PC-9 (cell line): ENCODE measurements around the gene NUP62. TPM values are rescaled to one million over a fixed set of nuclear protein-coding genes. Genes with fewer than 3 reads are reported as not detected.

Experiments
- BruUV-seq: library from RNA; stranded (reverse); fragments of 400-500 nt; replicated peaks from 2 replicates; lab custom pipeline; 2021; lab: Mats Ljungman, UMichigan
- CTCF ChIA-PET: fragments of 300-600 bp; sonication (Branson Sonifier 250); formaldehyde crosslinking; loops from one replicate; lab custom pipeline; 2022; ENCODE audit warnings: antibody characterized with exemption; lab: Charles Lee
- POLR2A ChIA-PET: fragments of 300-600 bp; sonication (Branson Sonifier 250); formaldehyde crosslinking; loops from one replicate; lab custom pipeline; 2022; ENCODE audit warnings: antibody characterized with exemption; ENCODE audit not compliant: unreplicated experiment; lab: Charles Lee
- DNase-seq, 2 experiments: peaks; one replicate each; pipeline versions ENCODE4 v3.0.0 to v3.0.0-alpha.2; 2015 to 2022; ENCODE audit warnings: mixed read lengths in 1 of 2
- H2AFZ ChIP-seq: fragments of 200-600 bp; sonication (generic); 2 replicates; pipeline ENCODE4 v1.8.1; 2017; ENCODE audit warnings: antibody characterized with exemption
- H3F3A ChIP-seq: fragments of 200-600 bp; sonication (generic); 2 replicates; pipeline ENCODE4 v1.8.1; 2017; ENCODE audit warnings: antibody characterized with exemption, mild to moderate bottlenecking, low read depth; ENCODE audit not compliant: insufficient read depth
- H3K27ac ChIP-seq: fragments of 200-600 bp; sonication (generic); 2 replicates; pipeline ENCODE4 v1.6.1; 2016; ENCODE audit warnings: mixed run types
- H3K27me3 ChIP-seq: fragments of 200-600 bp; sonication (generic); 2 replicates; pipeline ENCODE4 v1.6.1; 2016; ENCODE audit warnings: low read depth, mixed run types; ENCODE audit not compliant: insufficient read depth
- H3K36me3 ChIP-seq: fragments of 200-600 bp; sonication (generic); 2 replicates; pipeline ENCODE4 v1.6.1; 2016; ENCODE audit warnings: low read depth, mixed run types
- H3K4me1 ChIP-seq: fragments of 200-600 bp; sonication (generic); replicated peaks from 2 replicates; pipeline ENCODE4 v1.6.1; 2016; ENCODE audit warnings: mixed run types; ENCODE audit not compliant: insufficient read depth
- H3K4me2 ChIP-seq: fragments of 200-600 bp; sonication (generic); 2 replicates; pipeline ENCODE4 v1.6.1; 2017; ENCODE audit warnings: mixed run types
- H3K4me3 ChIP-seq: fragments of 200-600 bp; sonication (generic); 2 replicates; pipeline ENCODE4 v1.6.1; 2016; ENCODE audit warnings: mixed run types
- H3K79me2 ChIP-seq: fragments of 200-600 bp; sonication (generic); 2 replicates; pipeline ENCODE4 v1.6.1; 2017; ENCODE audit warnings: low read depth, mixed run types
- H3K9me2 ChIP-seq: fragments of 200-600 bp; sonication (generic); 2 replicates; pipeline ENCODE4 v1.8.1; 2017; ENCODE audit warnings: mild to moderate bottlenecking; ENCODE audit not compliant: insufficient read depth
- H3K9me3 ChIP-seq: fragments of 200-600 bp; sonication (generic); 2 replicates; pipeline ENCODE4 v1.8.1; 2016; ENCODE audit warnings: low read depth; ENCODE audit not compliant: insufficient read depth
- H4K20me1 ChIP-seq: fragments of 200-600 bp; sonication (generic); 2 replicates; pipeline ENCODE4 v1.8.1; 2017; ENCODE audit not compliant: insufficient read depth
- CTCF ChIP-seq: fragments of 200-600 bp; sonication (generic); conservative IDR thresholded peaks from 2 replicates; pipeline ENCODE4 v1.6.1; 2017; ENCODE audit warnings: mixed run types, antibody characterized with exemption, mild to moderate bottlenecking, moderate library complexity
- EZH2 ChIP-seq: fragments of 200-600 bp; sonication (generic); IDR thresholded peaks from 2 replicates; pipeline ENCODE4 v1.8.0; 2017; ENCODE audit warnings: antibody characterized with exemption, low read depth
- intact Hi-C: fragments of 100-400 bp; cut with micrococcal nuclease; formaldehyde crosslinking; loops from one replicate; pipeline ENCODE4 v1.10.0; 2022; ENCODE audit not compliant: unreplicated experiment
- total RNA-seq: library from RNA; stranded (reverse); gene quantifications from 2 replicates; pipeline ENCODE4 v1.2.3, GENCODE V29; 2021

Gene NUP62
- total RNA-seq, 1 experiment from 2014 or later: 101 TPM

- Histone ChIP-seq H3K4me3 (no peak overlapping the region), H3K4me2 (no peak overlapping the region), H3K36me3 (peaks cover 33% of the 10 kb centered on the region), H3K27ac (no peak overlapping the region), H3K9me3 (no peaks in the 10 kb centered on the region), H3K4me1 (peaks cover 12% of the 10 kb centered on the region), H3F3A (peaks cover 14% of the 10 kb centered on the region), H3K27me3 (no peaks in the 10 kb centered on the region), H2AFZ (no peak overlapping the region), H3K9me2 (no peaks in the 10 kb centered on the region), H3K79me2 (peaks cover 96% of the 10 kb centered on the region), H4K20me1 (peaks cover 76% of the 10 kb centered on the region)
- ChIA-PET POLR2A (no interaction called here), CTCF (no interaction called here)
- DNase-seq: no peak
- TF ChIP-seq EZH2: no peak
- no peak for TF ChIP-seq CTCF
- no TSS peak for BruUV-seq
- intact Hi-C loops: no loop called here
Observed at GRCh38 chr19:49924004-49924880, 5.1 kb downstream of the NUP62 start.

- Histone ChIP-seq H3K4me2 (no peak overlapping the region), H3K4me3 (no peak overlapping the region), H3K4me1 (peaks cover 12% of the 10 kb centered on the region), H4K20me1 (peaks cover 83% of the 10 kb centered on the region), H3K79me2 (peaks cover 92% of the 10 kb centered on the region), H3F3A (peaks cover 16% of the 10 kb centered on the region), H3K9me3 (no peaks in the 10 kb centered on the region), H2AFZ (no peak overlapping the region), H3K9me2 (no peaks in the 10 kb centered on the region), H3K27me3 (no peaks in the 10 kb centered on the region), H3K36me3 (peaks cover 35% of the 10 kb centered on the region), H3K27ac (no peak overlapping the region)
- ChIA-PET POLR2A (no interaction called here), CTCF (no interaction called here)
- no TSS peak for BruUV-seq
- no peak for DNase-seq
- intact Hi-C loops: no loop called here
- no peak for TF ChIP-seq EZH2
- TF ChIP-seq CTCF: no peak
Observed at GRCh38 chr19:49923055-49924003, 6.0 kb downstream of the NUP62 start.
